Measurements from ENCODE around the gene PILRA. TPM values are rescaled to one million over a fixed set of nuclear protein-coding genes. Genes with fewer than 3 reads are reported as not detected.

The PILRA gene
- total and polyA plus RNA-seq, 2 of the 13 experiments (the other 11 are each of a cell fraction or from before 2014, with no cell fraction given), result 0.13 to 1.3 TPM

GRCh38 chr7:100429637-100430492 is 56.6 kb downstream of the PILRA start, which contains the start of gene MEPCE (continued):
- TF ChIP-seq REST (IDR thresholded peaks at IDR 0.05; ENCODE audit: borderline replicate concordance in 1 of 2, low read depth in 1 of 2, low read length in 2 of 2), result no peak
- no peak for TF ChIP-seq SUZ12 (IDR thresholded peaks at IDR 0.05; ENCODE audit: low read depth, low read length)
- no peak for TF ChIP-seq ZNF142 (CRISPR knock-in tag; IDR thresholded peaks at IDR 0.05)
- TF ChIP-seq MIXL1 (CRISPR knock-in tag; IDR thresholded peaks at IDR 0.05), result no peak
- TF ChIP-seq PPARG (CRISPR knock-in tag; conservative IDR thresholded peaks at IDR 0.05), result no peak; the same call in 1 of the 2 replicates
- peak; percentile 47; the same call in 1 of the 2 replicates for TF ChIP-seq KDM5B (CRISPR knock-in tag; IDR thresholded peaks at IDR 0.05; ENCODE audit: borderline replicate concordance)
- TF ChIP-seq ZNF331 (CRISPR knock-in tag; IDR thresholded peaks at IDR 0.05), result no peak
- 0 out of 2 replicates have a peak, but pooled peaks have one; percentile 73 for TF ChIP-seq SNAI1 (CRISPR knock-in tag; IDR thresholded peaks at IDR 0.05; ENCODE audit: borderline replicate concordance)
- no peak for TF ChIP-seq CEBPG (CRISPR knock-in tag; IDR thresholded peaks at IDR 0.05)
- TF ChIP-seq ELF1 (CRISPR knock-in tag; IDR thresholded peaks at IDR 0.05), result no peak
- TF ChIP-seq USF2 (IDR thresholded peaks at IDR 0.05; ENCODE audit: low read depth, low read length), result no peak
- TF ChIP-seq USF2 (CRISPR knock-in tag; IDR thresholded peaks at IDR 0.05; ENCODE audit: borderline replicate concordance), result no peak
- TF ChIP-seq AHR (CRISPR knock-in tag; IDR thresholded peaks at IDR 0.05), result peak; percentile 80; the same call in 1 of the 2 replicates
- TF ChIP-seq ZNF180 (CRISPR knock-in tag; IDR thresholded peaks at IDR 0.05; ENCODE audit: borderline replicate concordance, low read depth), result no peak
- TF ChIP-seq CC2D1A (CRISPR knock-in tag; IDR thresholded peaks at IDR 0.05), result no peak
- TF ChIP-seq TIGD3 (CRISPR knock-in tag; IDR thresholded peaks at IDR 0.05; ENCODE audit: borderline replicate concordance), result no peak

Measured in HepG2 (cell line).